ENCODE measurements around the gene ZFP62.

GRCh38 chr5:180839935-180840334 is 21.1 kb downstream of the ZFP62 start:
- TF ChIP-seq POLR2A (IDR thresholded peaks at IDR 0.05; ENCODE audit: control extremely low read depth in 1 of 2, low read depth in 2 of 2, low read length in 2 of 2) (no peak), HDAC6 (IDR thresholded peaks at IDR 0.05; ENCODE audit: low read depth, low read length) (no peak), ZNF274 (IDR thresholded peaks at IDR 0.05; ENCODE audit: borderline replicate concordance, extremely low read depth, low read length) (no peak), KDM1A (IDR thresholded peaks at IDR 0.05; ENCODE audit: borderline replicate concordance, low read length) (no peak), USF2 (IDR thresholded peaks at IDR 0.05; ENCODE audit: low read length) (no peak), TAF1 (IDR thresholded peaks at IDR 0.05; ENCODE audit: low read depth, low read length) (no peak), CTCF (IDR thresholded peaks at IDR 0.05; ENCODE audit: control extremely low read depth in 1 of 3, insufficient read depth in 1 of 3, low read depth in 1 of 3, low read length in 3 of 3) (no peak)

Data from H1 (cell line).